ENCODE measurements around the gene NRCAM. TPM values are rescaled to one million over a fixed set of nuclear protein-coding genes. Genes with fewer than 3 reads are reported as not detected.

NRCAM gene
- total RNA-seq, 1 experiment from 2014 or later = 40.3 TPM

DNA sequence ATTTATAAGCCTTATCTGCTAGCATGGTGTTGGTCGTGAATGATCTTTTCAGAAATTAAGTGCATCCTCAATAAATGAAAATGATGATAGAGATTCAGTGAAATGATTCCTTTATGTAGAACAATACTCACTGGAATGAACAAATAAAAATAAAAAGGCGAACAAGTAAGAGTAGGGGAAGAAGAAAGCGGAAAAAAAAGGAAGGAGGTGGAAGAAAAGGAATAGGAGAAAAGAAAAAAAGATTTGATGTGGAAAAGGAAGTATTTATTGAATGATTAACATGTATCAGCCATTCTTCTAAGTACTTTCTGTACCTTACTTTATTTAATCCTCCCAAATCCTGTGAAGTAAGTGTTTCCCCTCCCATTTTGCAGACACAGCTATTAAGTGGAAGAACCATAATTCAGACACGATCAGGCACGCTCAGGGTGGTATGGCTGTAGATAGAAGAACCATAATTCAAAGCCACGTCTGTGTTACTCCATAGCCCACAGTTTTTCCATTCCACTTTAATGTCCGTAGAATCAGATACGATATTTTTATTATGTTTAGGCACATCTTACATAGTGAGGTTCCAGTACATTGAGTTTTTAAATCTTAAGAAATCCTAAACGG, 169.8 kb downstream of the NRCAM start:
- Histone ChIP-seq H4K20me1 (ENCODE audit: insufficient read depth) (no peaks in the 10 kb centered on the region), H3K79me2 (ENCODE audit: low read depth) (no peaks in the 10 kb centered on the region), H3K4me1 (replicated peaks; ENCODE audit: insufficient read depth) (no peaks in the 10 kb centered on the region), H3K9me3 (ENCODE audit: insufficient read depth, low read depth) (no peaks in the 10 kb centered on the region), H3K4me3 (no peak overlapping the region), H2AFZ (no peak overlapping the region), H3K4me2 (no peak overlapping the region), H3K9me2 (ENCODE audit: insufficient read depth) (no peaks in the 10 kb centered on the region), H3F3A (ENCODE audit: insufficient read depth, low read depth) (no peaks in the 10 kb centered on the region), H3K36me3 (ENCODE audit: low read depth) (no peaks in the 10 kb centered on the region), H3K27ac (no peak overlapping the region), H3K27me3 (ENCODE audit: insufficient read depth, low read depth) (no peaks in the 10 kb centered on the region)
- BruUV-seq (replicated peaks) = no TSS peak
- ChIA-PET CTCF (interaction anchor here (0.5 kb wide), 1 partner anchor 71 kb away, joined by 8 read pairs; no protein-coding TSS in a partner anchor), POLR2A (ENCODE audit: unreplicated experiment) (no interaction called here)
- TF ChIP-seq, protein P1, sequence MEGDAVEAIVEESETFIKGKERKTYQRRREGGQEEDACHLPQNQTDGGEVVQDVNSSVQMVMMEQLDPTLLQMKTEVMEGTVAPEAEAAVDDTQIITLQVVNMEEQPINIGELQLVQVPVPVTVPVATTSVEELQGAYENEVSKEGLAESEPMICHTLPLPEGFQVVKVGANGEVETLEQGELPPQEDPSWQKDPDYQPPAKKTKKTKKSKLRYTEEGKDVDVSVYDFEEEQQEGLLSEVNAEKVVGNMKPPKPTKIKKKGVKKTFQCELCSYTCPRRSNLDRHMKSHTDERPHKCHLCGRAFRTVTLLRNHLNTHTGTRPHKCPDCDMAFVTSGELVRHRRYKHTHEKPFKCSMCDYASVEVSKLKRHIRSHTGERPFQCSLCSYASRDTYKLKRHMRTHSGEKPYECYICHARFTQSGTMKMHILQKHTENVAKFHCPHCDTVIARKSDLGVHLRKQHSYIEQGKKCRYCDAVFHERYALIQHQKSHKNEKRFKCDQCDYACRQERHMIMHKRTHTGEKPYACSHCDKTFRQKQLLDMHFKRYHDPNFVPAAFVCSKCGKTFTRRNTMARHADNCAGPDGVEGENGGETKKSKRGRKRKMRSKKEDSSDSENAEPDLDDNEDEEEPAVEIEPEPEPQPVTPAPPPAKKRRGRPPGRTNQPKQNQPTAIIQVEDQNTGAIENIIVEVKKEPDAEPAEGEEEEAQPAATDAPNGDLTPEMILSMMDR (conservative IDR thresholded peaks at IDR 0.05) = no peak
- TF ChIP-seq EZH2 (IDR thresholded peaks at IDR 0.05; ENCODE audit: low read depth) = no peak
- intact Hi-C loops (cut with micrococcal nuclease; ENCODE audit: unreplicated experiment) = no loop called here
- no peak for DNase-seq

DNA sequence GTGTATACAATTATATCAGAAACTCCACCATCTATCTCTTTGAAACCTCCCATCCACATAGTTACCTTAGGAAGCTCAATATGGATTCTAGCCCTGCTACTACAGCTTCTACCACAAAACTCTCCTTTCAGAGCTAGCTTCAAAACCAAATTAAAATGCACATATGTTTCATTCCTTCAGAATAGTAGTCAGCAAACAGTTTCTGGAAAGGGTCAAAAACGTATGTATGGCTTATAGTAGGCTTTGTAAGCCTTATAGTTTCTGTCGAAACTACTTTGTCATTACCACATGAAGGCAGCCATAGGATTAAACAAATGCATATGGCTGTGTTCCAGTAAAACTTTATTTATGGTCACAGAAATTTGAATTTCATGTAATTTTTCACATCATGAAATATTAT, 170.5 kb downstream of the NRCAM start:
- CTCF ChIA-PET = interaction anchor here (0.5 kb wide), 1 partner anchor 70 kb away, joined by 8 read pairs; no protein-coding TSS in a partner anchor
- no peak overlapping the region for H2AFZ ChIP-seq

DNA sequence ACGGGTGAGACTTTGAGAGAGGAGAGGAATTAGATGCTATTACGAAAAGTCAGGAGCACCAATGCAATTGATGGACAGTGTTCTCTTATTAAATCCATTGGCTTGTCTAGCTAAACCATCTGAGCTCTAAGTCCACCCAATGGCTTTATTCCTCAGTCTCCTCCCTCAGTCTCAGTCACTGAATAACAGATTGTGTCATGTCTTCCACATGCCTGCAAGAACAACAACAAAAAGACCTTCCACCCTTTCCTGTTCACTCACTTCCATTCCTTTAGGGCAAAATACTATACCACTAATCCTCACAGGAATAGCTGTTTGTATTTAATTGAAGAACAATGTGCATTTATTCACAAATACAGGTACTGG, 171.2 kb downstream of the NRCAM start:
- Histone ChIP-seq H2AFZ (no peak overlapping the region), H3K27me3 (ENCODE audit: insufficient read depth, low read depth) (no peaks in the 10 kb centered on the region), H3F3A (ENCODE audit: insufficient read depth, low read depth) (no peaks in the 10 kb centered on the region), H3K4me1 (replicated peaks; ENCODE audit: insufficient read depth) (no peaks in the 10 kb centered on the region), H3K4me3 (no peak overlapping the region), H3K79me2 (ENCODE audit: low read depth) (no peaks in the 10 kb centered on the region), H3K9me2 (ENCODE audit: insufficient read depth) (no peaks in the 10 kb centered on the region), H3K27ac (no peak overlapping the region), H4K20me1 (ENCODE audit: insufficient read depth) (no peaks in the 10 kb centered on the region), H3K4me2 (no peak overlapping the region), H3K36me3 (ENCODE audit: low read depth) (no peaks in the 10 kb centered on the region), H3K9me3 (ENCODE audit: insufficient read depth, low read depth) (no peaks in the 10 kb centered on the region)
- CTCF ChIA-PET = no interaction called here
- POLR2A ChIA-PET (ENCODE audit: unreplicated experiment) = no interaction called here
- no TSS peak for BruUV-seq (replicated peaks)
- TF ChIP-seq EZH2 (IDR thresholded peaks at IDR 0.05; ENCODE audit: low read depth) = no peak
- TF ChIP-seq, protein P1 (conservative IDR thresholded peaks at IDR 0.05) = no peak
- intact Hi-C loops (cut with micrococcal nuclease; ENCODE audit: unreplicated experiment) = no loop called here
- no peak for DNase-seq

More for the DNA sequence above, 170.5 kb downstream of the NRCAM start:
- intact Hi-C loops (cut with micrococcal nuclease; ENCODE audit: unreplicated experiment) = no loop called here
- H3K4me3 ChIP-seq = no peak overlapping the region
- no peak overlapping the region for H3K27ac ChIP-seq
- BruUV-seq (replicated peaks) = no TSS peak
- H4K20me1 ChIP-seq (ENCODE audit: insufficient read depth) = no peaks in the 10 kb centered on the region
- H3K4me2 ChIP-seq = no peak overlapping the region
- H3K9me3 ChIP-seq (ENCODE audit: insufficient read depth, low read depth) = no peaks in the 10 kb centered on the region
- no peaks in the 10 kb centered on the region for H3F3A ChIP-seq (ENCODE audit: insufficient read depth, low read depth)
- no peaks in the 10 kb centered on the region for H3K4me1 ChIP-seq (replicated peaks; ENCODE audit: insufficient read depth)
- no peak for DNase-seq
- POLR2A ChIA-PET (ENCODE audit: unreplicated experiment) = interaction anchor here (0.6 kb wide), 1 partner anchor 13 kb away, joined by 7 read pairs; no protein-coding TSS in a partner anchor
- TF ChIP-seq, protein P1 (conservative IDR thresholded peaks at IDR 0.05) = no peak
- no peak for TF ChIP-seq EZH2 (IDR thresholded peaks at IDR 0.05; ENCODE audit: low read depth)
- H3K9me2 ChIP-seq (ENCODE audit: insufficient read depth) = no peaks in the 10 kb centered on the region
- H3K36me3 ChIP-seq (ENCODE audit: low read depth) = no peaks in the 10 kb centered on the region
- H3K27me3 ChIP-seq (ENCODE audit: insufficient read depth, low read depth) = no peaks in the 10 kb centered on the region
- no peaks in the 10 kb centered on the region for H3K79me2 ChIP-seq (ENCODE audit: low read depth)

Measured in PC-9 (cell line).